A673 (cell line): ENCODE results near the gene ATXN1L. TPM values are rescaled to one million over a fixed set of nuclear protein-coding genes. Genes with fewer than 3 reads are reported as not detected.

Source experiments
- BruUV-seq: library from RNA; stranded (reverse); fragments of 400-500 nt; replicated peaks from 2 replicates; lab custom pipeline; 2021; lab: Mats Ljungman, UMichigan
- CTCF ChIA-PET: fragments of 300-600 bp; sonication (Branson Sonifier 250); formaldehyde crosslinking; loops from one replicate; lab custom pipeline; 2022; ENCODE audit warnings: antibody characterized with exemption; lab: Charles Lee
- POLR2A ChIA-PET: fragments of 300-600 bp; sonication (Branson Sonifier 250); formaldehyde crosslinking; loops from one replicate; lab custom pipeline; 2022; ENCODE audit warnings: antibody characterized with exemption; ENCODE audit not compliant: low non-redundant PET; lab: Charles Lee
- DNase-seq: peaks from one replicate; pipeline ENCODE4 v3.0.0-alpha.2; 2015; ENCODE audit warnings: low spot score
- H3K27ac ChIP-seq: fragments of 200-600 bp; sonication (generic); 2 replicates; pipeline ENCODE4 v1.5.1; 2016; ENCODE audit warnings: mixed run types, low read depth, mild to moderate bottlenecking, mixed read lengths, antibody characterized with exemption, low read length; ENCODE audit not compliant: poor library complexity, severe bottlenecking
- H3K27me3 ChIP-seq: fragments of 200-600 bp; sonication (generic); replicated peaks from 2 replicates; pipeline ENCODE4 v1.6.1; 2017; ENCODE audit warnings: mixed run types, low read depth, mild to moderate bottlenecking, mixed read lengths, antibody characterized with exemption, low read length; ENCODE audit not compliant: insufficient read depth, poor library complexity
- H3K36me3 ChIP-seq: fragments of 200-600 bp; sonication (generic); 2 replicates; pipeline ENCODE4 v1.6.1; 2016; ENCODE audit warnings: mixed run types, mild to moderate bottlenecking, mixed read lengths, antibody characterized with exemption, low read length; ENCODE audit not compliant: insufficient read depth, poor library complexity, severe bottlenecking
- H3K4me1 ChIP-seq: fragments of 200-600 bp; sonication (generic); 2 replicates; pipeline ENCODE4 v1.6.1; 2017; ENCODE audit warnings: mixed run types, mild to moderate bottlenecking, mixed read lengths, antibody characterized with exemption, low read length; ENCODE audit not compliant: insufficient read depth, poor library complexity, severe bottlenecking
- H3K4me3 ChIP-seq: fragments of 200-600 bp; sonication (generic); 2 replicates; pipeline ENCODE4 v1.5.1; 2016; ENCODE audit warnings: low read depth, mixed run types, mild to moderate bottlenecking, mixed read lengths, low read length; ENCODE audit not compliant: poor library complexity, severe bottlenecking
- H3K9me3 ChIP-seq: fragments of 200-600 bp; sonication (generic); 2 replicates; pipeline ENCODE4 v1.6.1; 2016; ENCODE audit warnings: mixed run types, low read depth, mild to moderate bottlenecking, mixed read lengths, antibody characterized with exemption, low read length; ENCODE audit not compliant: poor library complexity, severe bottlenecking
- CTCF ChIP-seq: fragments of 300-800, 200-600 bp; sonication (generic); conservative IDR thresholded peaks from 2 replicates; pipeline ENCODE4 v1.5.1; 2017; ENCODE audit warnings: low read depth, mild to moderate bottlenecking, antibody characterized with exemption, low read length, moderate library complexity, mixed read lengths
- EZH2 ChIP-seq: fragments of 200-600 bp; sonication (generic); IDR thresholded peaks from 2 replicates; pipeline ENCODE4 v1.6.1; 2017; ENCODE audit warnings: borderline replicate concordance, low read depth, mild to moderate bottlenecking, mixed read lengths, antibody characterized with exemption, low read length; ENCODE audit not compliant: poor library complexity, severe bottlenecking
- intact Hi-C: fragments of 100-400 bp; cut with micrococcal nuclease; formaldehyde crosslinking; loops from one replicate; pipeline ENCODE4 v1.10.0; 2022; ENCODE audit not compliant: unreplicated experiment
- total RNA-seq: library from RNA; stranded (reverse); gene quantifications from 2 replicates; pipeline ENCODE4 v1.2.3, GENCODE V29; 2021

ATXN1L gene
- total RNA-seq, 1 experiment from 2014 or later = 26.6 TPM

DNA sequence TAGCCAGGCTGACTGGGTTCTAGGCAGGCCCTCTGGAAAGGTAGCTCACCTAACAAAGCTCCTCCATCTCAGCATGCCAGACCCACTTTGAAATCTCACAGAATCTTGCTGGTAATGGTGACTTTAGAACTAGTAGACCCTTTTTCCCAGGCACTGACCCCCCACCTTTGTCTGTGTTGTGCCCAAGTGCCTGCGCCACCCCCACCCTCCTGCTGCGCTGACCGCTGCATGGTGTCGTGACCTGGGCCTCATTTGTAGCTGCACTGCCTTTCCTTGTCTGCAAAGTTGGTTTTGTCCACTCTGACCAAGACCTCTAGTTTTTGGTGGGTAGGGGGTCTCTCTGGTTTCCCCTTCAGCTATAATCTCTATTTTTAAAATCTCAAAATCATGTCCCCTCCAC, 6.8 kb downstream of the ATXN1L start:
- Histone ChIP-seq H3K4me1 (peaks cover under 1% of the 10 kb centered on the region), H3K27ac (no peak overlapping the region), H3K9me3 (no peaks in the 10 kb centered on the region), H3K27me3 (no peaks in the 10 kb centered on the region), H3K36me3 (peaks cover 34% of the 10 kb centered on the region), H3K4me3 (no peak overlapping the region)
- ChIA-PET POLR2A (no interaction called here), CTCF (no interaction called here)
- no TSS peak for BruUV-seq
- intact Hi-C loops = no loop called here
- no peak for DNase-seq
- no peak for TF ChIP-seq CTCF
- no peak for TF ChIP-seq EZH2

- intact Hi-C loops = no loop called here
- no peak overlapping the region for H3K27ac ChIP-seq
- H3K4me3 ChIP-seq = no peak overlapping the region
- DNase-seq = no peak
- peaks cover 25% of the 10 kb centered on the region for H3K36me3 ChIP-seq
- CTCF ChIA-PET = interaction anchor here (0.6 kb wide), 1 partner anchor 633 kb away, joined by 5 read pairs; no protein-coding TSS in a partner anchor
- BruUV-seq = no TSS peak
- no peaks in the 10 kb centered on the region for H3K4me1 ChIP-seq
- H3K27me3 ChIP-seq = no peaks in the 10 kb centered on the region
- no peaks in the 10 kb centered on the region for H3K9me3 ChIP-seq
- TF ChIP-seq EZH2 (no peak), CTCF (no peak)
- POLR2A ChIA-PET = no interaction called here
Observed at GRCh38 chr16:71853413-71853812, 7.6 kb downstream of the ATXN1L start.

- no peak for DNase-seq
- TF ChIP-seq EZH2 (no peak), CTCF (no peak)
- peak overlapping the region; percentile 22 for H3K27ac ChIP-seq
- H3K36me3 ChIP-seq = peaks cover 25% of the 10 kb centered on the region
- H3K9me3 ChIP-seq = no peaks in the 10 kb centered on the region
- ChIA-PET POLR2A (no interaction called here), CTCF (no interaction called here)
- BruUV-seq = no TSS peak
- intact Hi-C loops = no loop called here
- H3K4me1 ChIP-seq = no peaks in the 10 kb centered on the region
- no peak overlapping the region for H3K4me3 ChIP-seq
- H3K27me3 ChIP-seq = no peaks in the 10 kb centered on the region
Observed at GRCh38 chr16:71854369-71854948, 8.7 kb downstream of the ATXN1L start.
